ENCODE results near the gene PPP4R3A. TPM values are rescaled to one million over a fixed set of nuclear protein-coding genes. Genes with fewer than 3 reads are reported as not detected.

The PPP4R3A gene
- total RNA-seq, 2 donors from 2014 or later = 47.2 to 71.5 TPM

- Histone ChIP-seq H3K27ac (no peak overlapping the region), H3K4me1 (no peaks in the 10 kb centered on the region), H3K36me3 (replicated peaks in 1 of 2; ENCODE audit: insufficient read depth in 1 of 2, low read depth in 2 of 2) (no peaks in the 10 kb centered on the region), H3K4me3 (no peak overlapping the region), H3K9me3 (no peaks in the 10 kb centered on the region), H3K27me3 (no peaks in the 10 kb centered on the region)
- no peak for TF ChIP-seq POLR2A (IDR thresholded peaks at IDR 0.05)
- TF ChIP-seq, protein P1, sequence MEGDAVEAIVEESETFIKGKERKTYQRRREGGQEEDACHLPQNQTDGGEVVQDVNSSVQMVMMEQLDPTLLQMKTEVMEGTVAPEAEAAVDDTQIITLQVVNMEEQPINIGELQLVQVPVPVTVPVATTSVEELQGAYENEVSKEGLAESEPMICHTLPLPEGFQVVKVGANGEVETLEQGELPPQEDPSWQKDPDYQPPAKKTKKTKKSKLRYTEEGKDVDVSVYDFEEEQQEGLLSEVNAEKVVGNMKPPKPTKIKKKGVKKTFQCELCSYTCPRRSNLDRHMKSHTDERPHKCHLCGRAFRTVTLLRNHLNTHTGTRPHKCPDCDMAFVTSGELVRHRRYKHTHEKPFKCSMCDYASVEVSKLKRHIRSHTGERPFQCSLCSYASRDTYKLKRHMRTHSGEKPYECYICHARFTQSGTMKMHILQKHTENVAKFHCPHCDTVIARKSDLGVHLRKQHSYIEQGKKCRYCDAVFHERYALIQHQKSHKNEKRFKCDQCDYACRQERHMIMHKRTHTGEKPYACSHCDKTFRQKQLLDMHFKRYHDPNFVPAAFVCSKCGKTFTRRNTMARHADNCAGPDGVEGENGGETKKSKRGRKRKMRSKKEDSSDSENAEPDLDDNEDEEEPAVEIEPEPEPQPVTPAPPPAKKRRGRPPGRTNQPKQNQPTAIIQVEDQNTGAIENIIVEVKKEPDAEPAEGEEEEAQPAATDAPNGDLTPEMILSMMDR (IDR thresholded peaks at IDR 0.05) = no peak
- 84 to 90% methylated on average over 3 of the region's 3 CpGs for WGBS, 2 donors
- DNase-seq (no peak), ATAC-seq (no peak)
- intact Hi-C loops (cut with DNase I) = no loop called here
Measured at GRCh38 chr14:91523972-91524371, 13.9 kb upstream of the PPP4R3A start.

GRCh38 chr14:91521061-91521640, 11.0 kb upstream of the PPP4R3A start:
- DNase-seq (peak in 1 of 4 donors; percentile 16), ATAC-seq (no peak)
- intact Hi-C loops (cut with DNase I) = no loop called here
- no peaks in the 10 kb centered on the region for H3K4me1 ChIP-seq
- no peaks in the 10 kb centered on the region for H3K9me3 ChIP-seq
- no peak overlapping the region for H3K4me3 ChIP-seq
- no peak overlapping the region for H3K27ac ChIP-seq
- no peak for TF ChIP-seq POLR2A (IDR thresholded peaks at IDR 0.05)
- TF ChIP-seq, protein P1 (IDR thresholded peaks at IDR 0.05) = no peak
- no peaks in the 10 kb centered on the region for H3K36me3 ChIP-seq (replicated peaks in 1 of 2; ENCODE audit: insufficient read depth in 1 of 2, low read depth in 2 of 2)
- H3K27me3 ChIP-seq = no peaks in the 10 kb centered on the region

- Histone ChIP-seq H3K27me3 (no peaks in the 10 kb centered on the region), H3K27ac (no peak overlapping the region), H3K4me1 (no peaks in the 10 kb centered on the region), H3K4me3 (no peak overlapping the region), H3K36me3 (replicated peaks in 1 of 2; ENCODE audit: insufficient read depth in 1 of 2, low read depth in 2 of 2) (no peaks in the 10 kb centered on the region), H3K9me3 (no peaks in the 10 kb centered on the region)
- 85 to 95% methylated on average over 2 of the region's 2 CpGs for WGBS, 2 donors
- no peak for ATAC-seq
- no peak for DNase-seq
- intact Hi-C loops (cut with DNase I) = no loop called here
- TF ChIP-seq, protein P1 (IDR thresholded peaks at IDR 0.05) = no peak
- no peak for TF ChIP-seq POLR2A (IDR thresholded peaks at IDR 0.05)
Measured at GRCh38 chr14:91520138-91520537, 10.0 kb upstream of the PPP4R3A start.

GRCh38 chr14:91519239-91520036, 9.3 kb upstream of the PPP4R3A start:
- no peak for TF ChIP-seq POLR2A (IDR thresholded peaks at IDR 0.05)
- TF ChIP-seq, protein P1 (IDR thresholded peaks at IDR 0.05) = no peak
- 90 to 95% methylated on average over 6 of the region's 6 CpGs for WGBS, 2 donors
- ATAC-seq = no peak
- H3K4me1 ChIP-seq = no peaks in the 10 kb centered on the region
- H3K36me3 ChIP-seq (replicated peaks in 1 of 2; ENCODE audit: insufficient read depth in 1 of 2, low read depth in 2 of 2) = no peaks in the 10 kb centered on the region
- no peak overlapping the region for H3K4me3 ChIP-seq
- no peaks in the 10 kb centered on the region for H3K9me3 ChIP-seq
- no peaks in the 10 kb centered on the region for H3K27me3 ChIP-seq
- DNase-seq = no peak
- intact Hi-C loops (cut with DNase I) = no loop called here
- H3K27ac ChIP-seq = no peak overlapping the region

All from body of pancreas (tissue), 4 donors.